Uterus (tissue), 4 donors: ENCODE measurements around the gene AHDC1. TPM values are rescaled to one million over a fixed set of nuclear protein-coding genes. Genes with fewer than 3 reads are reported as not detected.
"Not testable (repeated sequence)": the region's sequence is repeated elsewhere in the genome, so short reads cannot be mapped to it uniquely, and the experiment has no call there.

Source experiments
- DNase-seq, 2 donors: peaks; one replicate each; pipeline ENCODE4 v3.0.0-alpha.2; 2019 to 2020
- H3K27ac ChIP-seq, 2 donors: fragments of 200-600 bp; sonication (generic); 1 replicate in 1 of 2; 2 replicates in 1 of 2; pipeline ENCODE4 v1.5.1; 2016 to 2018
- H3K27me3 ChIP-seq, 2 donors: fragments of 200-600 bp; sonication (generic); one replicate each; pipeline ENCODE4 v1.5.1; 2018 to 2019; ENCODE audit warnings: control low read depth in 1 of 2
- H3K36me3 ChIP-seq, 2 donors: fragments of 200-600 bp; sonication (generic); one replicate each; pipeline ENCODE4 v1.5.1; 2019; ENCODE audit warnings: control low read depth in 1 of 2
- H3K4me1 ChIP-seq, 2 donors: fragments of 200-600 bp; sonication (generic); one replicate each; pipeline ENCODE4 v1.5.1; 2018 to 2019; ENCODE audit warnings: control low read depth in 1 of 2
- H3K4me3 ChIP-seq, 2 donors: fragments of 200-600 bp; sonication (generic); 1 replicate in 1 of 2; 2 replicates in 1 of 2; pipeline ENCODE4 v1.5.1; 2018 to 2019; ENCODE audit warnings: mild to moderate bottlenecking in 1 of 2
- H3K9me3 ChIP-seq, 2 donors: fragments of 200-600 bp; sonication (generic); one replicate each; pipeline ENCODE4 v1.5.1; 2019; ENCODE audit warnings: control low read depth in 1 of 2
- CTCF ChIP-seq, 4 experiments: fragments of 200-600 bp in 2 of 4; fragments of 450-650 bp in 2 of 4; sonication (generic) in 2 of 4; IDR thresholded peaks; one replicate each; pipeline ENCODE4 v1.5.1; 2016 to 2019; ENCODE audit warnings: antibody characterized with exemption in 4 of 4, mild to moderate bottlenecking in 2 of 4, moderate library complexity in 1 of 4
- POLR2A ChIP-seq, 2 donors: fragments of 450-650 bp; IDR thresholded peaks; one replicate each; pipeline ENCODE4 v1.6.1; 2016; ENCODE audit warnings: antibody characterized with exemption in 2 of 2, mild to moderate bottlenecking in 1 of 2, moderate library complexity in 1 of 2
- intact Hi-C: fragments of 100-400 bp; cut with DNase I; formaldehyde crosslinking; loops from one replicate; pipeline ENCODE4 v1.15.1; 2023; ENCODE audit warnings: low total_unique reads
- total RNA-seq, 4 donors: library from RNA; depleted of rRNA in 3 of 4; stranded (reverse); fragments of >200 nt in 3 of 4; gene quantifications; one replicate each; pipeline versions ENCODE4 v1.1.0 to v1.2.4, GENCODE V29; 2014 to 2023
- donor health status: DM: yes; HTN: yes; CAD: no.

The AHDC1 gene
- total RNA-seq, 4 donors from 2014 or later = 11.2 to 179 (median 50.7) TPM

GRCh38 chr1:27644369-27645070 lies 40.6 kb upstream of the AHDC1 start:
- no peak for DNase-seq
- Histone ChIP-seq H3K36me3 (no peaks in the 10 kb centered on the region), H3K27me3 (no peaks in the 10 kb centered on the region), H3K27ac (no peak overlapping the region), H3K4me1 (no peaks in the 10 kb centered on the region), H3K9me3 (no peaks in the 10 kb centered on the region), H3K4me3 (no peak overlapping the region)
- TF ChIP-seq POLR2A (IDR thresholded peaks at IDR 0.05) (no peak), CTCF (IDR thresholded peaks at IDR 0.05) (no peak)
- intact Hi-C loops = no loop called here

GRCh38 chr1:27643600-27644368 lies 39.8 kb upstream of the AHDC1 start:
- Histone ChIP-seq H3K27ac (no peak overlapping the region), H3K9me3 (no peaks in the 10 kb centered on the region), H3K4me3 (no peak overlapping the region), H3K4me1 (no peaks in the 10 kb centered on the region), H3K36me3 (no peaks in the 10 kb centered on the region), H3K27me3 (no peaks in the 10 kb centered on the region)
- TF ChIP-seq POLR2A (IDR thresholded peaks at IDR 0.05) (no peak), CTCF (IDR thresholded peaks at IDR 0.05) (peak; percentile 54 to 74 (median 68))
- peak in 1 of 2 donors; percentile 41 for DNase-seq
- intact Hi-C loops = no loop called here

GRCh38 chr1:27640514-27640913 lies 36.6 kb upstream of the AHDC1 start:
- H3K36me3 ChIP-seq, H3K9me3 ChIP-seq, H3K27ac ChIP-seq, H3K4me1 ChIP-seq, DNase-seq, H3K4me3 ChIP-seq, intact Hi-C loops, H3K27me3 ChIP-seq: not testable (repeated sequence)

- TF ChIP-seq POLR2A (IDR thresholded peaks at IDR 0.05) (no peak), CTCF (IDR thresholded peaks at IDR 0.05) (no peak)
- Histone ChIP-seq H3K36me3 (no peaks in the 10 kb centered on the region), H3K27me3 (peaks cover 0 to 3% of the 10 kb centered on the region in 2 donors), H3K4me3 (no peak overlapping the region), H3K9me3 (no peaks in the 10 kb centered on the region), H3K27ac (no peak overlapping the region), H3K4me1 (peaks cover 0 to 6% of the 10 kb centered on the region in 2 donors)
- intact Hi-C loops = no loop called here
- DNase-seq = no peak
Measured at GRCh38 chr1:27638805-27639204, 34.9 kb upstream of the AHDC1 start.

GRCh38 chr1:27638047-27638734 lies 34.2 kb upstream of the AHDC1 start:
- peaks cover 0 to 3% of the 10 kb centered on the region in 2 donors for H3K27me3 ChIP-seq
- intact Hi-C loops = no loop called here
- no peak overlapping the region for H3K27ac ChIP-seq
- DNase-seq = no peak
- TF ChIP-seq CTCF (IDR thresholded peaks at IDR 0.05) (no peak), POLR2A (IDR thresholded peaks at IDR 0.05) (no peak)
- H3K9me3 ChIP-seq = no peaks in the 10 kb centered on the region
- no peak overlapping the region for H3K4me3 ChIP-seq
- H3K36me3 ChIP-seq = no peaks in the 10 kb centered on the region
- H3K4me1 ChIP-seq = peaks cover 0 to 6% of the 10 kb centered on the region in 2 donors
